ENCODE results near the gene EPS8L2. TPM values are rescaled to one million over a fixed set of nuclear protein-coding genes. Genes with fewer than 3 reads are reported as not detected.

EPS8L2 gene
- total RNA-seq, 1 experiment from 2014 or later: 3.4 TPM

DNA sequence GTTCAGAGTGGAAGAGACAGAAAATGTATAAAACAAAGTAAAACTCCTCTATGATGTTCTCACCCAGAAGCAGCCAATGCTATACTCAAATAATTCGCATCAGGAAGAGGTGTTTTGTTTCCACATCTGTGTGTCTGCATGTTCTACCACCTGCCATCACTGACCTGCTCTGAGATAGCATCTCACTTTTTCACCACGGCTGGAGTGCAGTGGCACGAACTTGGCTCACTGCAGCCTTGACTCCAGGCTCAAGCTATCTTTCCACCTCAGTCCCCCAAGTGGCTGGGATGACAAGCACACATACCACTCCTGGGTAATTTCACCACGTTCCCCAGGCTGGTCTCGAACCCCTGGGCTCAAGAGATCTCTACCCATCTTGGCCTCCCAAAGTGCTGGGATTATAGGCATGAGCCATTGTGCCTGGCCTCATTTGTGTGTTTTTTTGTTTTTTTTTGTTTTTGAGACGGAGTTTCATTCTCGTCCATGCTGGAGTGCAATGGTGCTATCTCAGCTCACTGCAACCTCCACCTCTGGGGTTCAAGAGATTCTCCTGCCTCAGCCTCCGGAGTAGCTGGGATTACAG is 55.6 kb downstream of the EPS8L2 start:
- no peak for DNase-seq (ENCODE audit: low read depth)

- DNase-seq (ENCODE audit: low read depth): peak; percentile 85
Observed at GRCh38 chr11:762421-763072, 56.5 kb downstream of the EPS8L2 start.

DNA sequence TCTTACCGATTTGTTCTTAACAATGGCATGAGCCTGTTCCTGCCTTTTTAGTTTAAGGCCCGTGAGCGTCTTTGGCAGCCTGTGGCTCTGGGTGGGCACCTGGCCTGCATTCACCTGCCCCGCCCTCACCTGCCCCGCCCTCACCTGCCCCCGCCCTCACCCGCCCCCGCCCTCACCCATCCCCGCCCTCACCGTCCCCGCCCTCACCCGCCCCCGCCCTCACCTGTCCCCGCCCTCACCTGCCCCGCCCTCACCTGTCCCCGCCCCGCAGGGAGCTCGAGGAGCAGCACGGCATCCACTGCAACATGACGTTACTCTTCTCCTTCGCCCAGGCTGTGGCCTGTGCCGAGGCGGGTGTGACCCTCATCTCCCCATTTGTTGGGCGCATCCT is 57.0 kb downstream of the EPS8L2 start:
- DNase-seq (ENCODE audit: low read depth): no peak

DNA sequence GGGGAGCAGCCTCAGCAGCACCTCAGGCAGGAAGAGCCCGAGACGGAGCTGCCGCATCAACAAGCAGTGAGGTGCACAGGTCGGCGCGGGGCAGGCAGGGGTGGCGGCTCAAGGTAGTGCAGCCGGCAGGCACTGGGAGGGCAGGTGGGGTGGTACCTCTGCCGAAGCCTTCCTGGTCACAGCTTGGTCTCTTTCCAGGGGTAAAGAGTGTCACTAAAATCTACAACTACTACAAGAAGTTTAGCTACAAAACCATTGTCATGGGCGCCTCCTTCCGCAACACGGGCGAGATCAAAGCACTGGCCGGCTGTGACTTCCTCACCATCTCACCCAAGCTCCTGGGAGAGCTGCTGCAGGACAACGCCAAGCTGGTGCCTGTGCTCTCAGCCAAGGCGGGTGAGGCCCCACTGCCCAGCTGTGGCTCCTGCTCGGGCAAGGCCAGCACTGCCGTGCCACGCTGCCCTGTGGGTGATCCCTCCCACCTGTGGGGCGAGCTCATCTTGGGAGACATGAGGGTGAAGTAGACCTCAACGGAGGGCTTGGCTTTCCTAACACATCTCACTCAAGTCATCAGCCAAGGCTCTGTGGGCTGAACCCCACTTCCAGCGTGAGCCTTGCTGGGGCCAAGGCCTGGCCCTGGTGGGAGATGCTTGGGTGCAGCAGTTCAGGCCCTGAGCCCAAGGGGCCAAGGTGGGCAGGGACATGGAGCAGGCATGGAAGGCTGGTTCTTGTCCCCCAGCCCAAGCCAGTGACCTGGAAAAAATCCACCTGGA is 57.7 kb downstream of the EPS8L2 start:
- no peak for DNase-seq (ENCODE audit: low read depth)

- no peak for DNase-seq (ENCODE audit: low read depth)
Observed at GRCh38 chr11:764322-765024, 58.4 kb downstream of the EPS8L2 start.

DNA sequence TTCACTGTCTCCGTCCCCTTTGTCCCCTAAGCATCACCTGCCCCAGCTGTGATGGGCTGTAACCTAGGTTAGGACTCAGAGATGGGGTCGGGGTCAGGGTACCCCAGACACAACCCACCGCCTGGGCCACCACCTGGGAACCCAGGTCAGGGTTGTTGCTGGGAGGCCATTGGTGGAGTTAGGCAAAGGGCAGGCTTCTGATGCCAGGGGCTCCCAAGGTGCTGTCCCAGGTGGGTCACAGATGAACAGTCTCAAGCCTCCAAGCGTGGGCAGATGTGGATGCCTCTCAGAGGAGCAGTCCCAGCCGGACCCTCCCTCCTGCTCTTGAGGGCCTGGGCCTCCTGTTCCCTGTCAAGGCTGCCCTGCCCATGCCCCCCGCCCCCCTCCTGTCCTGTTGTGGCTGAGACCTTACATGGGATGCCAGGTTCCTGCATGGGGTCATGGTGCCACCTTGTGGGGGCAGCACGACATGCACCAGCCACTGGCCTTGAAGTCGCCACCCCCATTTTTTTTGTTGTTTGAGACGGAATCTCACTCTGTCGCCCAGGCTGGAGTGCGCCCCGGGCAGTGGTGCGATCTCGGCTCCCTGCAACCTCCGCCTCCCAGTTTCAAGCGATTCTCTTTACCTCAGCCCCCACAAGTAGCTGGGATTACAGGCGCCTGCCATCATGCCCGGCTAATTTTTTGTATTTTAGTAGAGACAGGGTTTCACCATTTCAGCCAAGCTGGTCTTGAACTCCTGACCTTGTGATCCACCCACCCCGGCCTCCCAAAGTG is 59.2 kb downstream of the EPS8L2 start:
- DNase-seq (ENCODE audit: low read depth): peak; percentile 37

- no peak for DNase-seq (ENCODE audit: low read depth)
Observed at GRCh38 chr11:765802-766091, 59.7 kb downstream of the EPS8L2 start.

GRCh38 chr11:766106-766935 is 60.3 kb downstream of the EPS8L2 start:
- no peak for DNase-seq (ENCODE audit: low read depth)

DNA sequence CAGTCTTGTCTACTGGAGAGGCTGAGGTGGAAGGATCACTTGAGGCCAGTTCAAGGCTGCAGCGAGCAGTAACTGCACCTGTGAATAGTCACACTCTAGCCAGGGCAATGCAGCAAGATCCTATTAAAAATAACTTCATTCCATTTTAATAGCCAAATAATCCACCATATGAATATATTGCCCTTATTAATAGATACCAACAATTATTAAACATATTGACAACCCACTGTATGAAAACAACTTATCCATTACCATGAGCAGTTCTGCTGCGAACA is 60.8 kb downstream of the EPS8L2 start:
- no peak for DNase-seq (ENCODE audit: low read depth)

DNA sequence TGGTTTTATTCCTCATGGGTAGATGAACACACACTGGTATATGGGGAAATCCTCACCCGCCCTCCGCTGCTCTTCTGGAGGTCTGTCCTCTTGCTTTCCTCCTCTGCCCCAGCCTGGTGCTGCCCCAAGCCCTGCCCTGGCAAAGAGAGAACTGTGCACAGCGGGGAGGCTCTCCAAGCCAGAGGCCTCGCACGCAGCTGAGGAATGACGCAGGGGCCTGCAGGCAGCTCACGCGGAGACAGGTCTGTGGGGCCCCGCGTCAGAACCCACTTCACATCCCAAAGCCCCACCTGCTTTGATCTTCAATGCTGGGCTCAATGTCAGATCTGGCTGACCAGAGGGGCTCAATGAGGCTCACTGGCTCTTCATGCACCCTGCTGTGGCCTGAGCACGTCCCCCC is 61.2 kb downstream of the EPS8L2 start:
- no peak for DNase-seq (ENCODE audit: low read depth)

DNA sequence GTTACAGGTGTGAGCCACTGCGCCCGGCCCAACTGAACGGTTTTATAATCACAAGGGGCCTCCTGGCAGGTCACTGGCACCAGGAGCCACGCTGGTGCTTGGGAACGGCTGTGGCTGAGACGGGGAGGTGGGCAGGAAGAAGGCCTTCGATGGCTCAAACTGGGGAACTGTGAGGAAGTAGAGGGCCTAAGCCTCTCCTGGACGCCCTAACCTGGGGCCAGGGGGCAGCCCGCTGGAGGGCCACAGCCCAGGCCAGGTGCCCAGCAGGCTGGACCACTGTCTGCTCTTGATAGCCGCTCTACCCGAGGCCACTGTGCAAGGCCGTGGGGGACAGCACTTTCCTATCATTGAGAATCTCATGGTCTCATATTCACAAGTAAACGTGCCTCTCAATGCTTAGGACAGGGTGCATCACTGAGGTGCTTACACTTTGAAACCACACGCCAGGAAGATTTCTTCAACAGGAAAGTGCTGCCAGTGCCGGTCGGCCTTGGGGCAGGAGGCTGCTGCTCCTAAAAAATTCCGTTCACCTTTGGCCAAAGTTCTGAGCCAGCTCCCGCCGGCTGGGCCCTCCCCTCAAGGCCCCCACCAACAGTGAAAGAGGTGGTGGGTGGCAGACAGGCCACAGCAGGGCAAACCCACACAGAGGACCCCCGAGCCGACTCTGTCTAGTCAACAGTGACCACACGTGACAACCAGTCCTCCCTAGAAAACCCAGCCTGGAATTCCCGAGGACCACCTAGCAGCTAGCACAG is 64.0 kb downstream of the EPS8L2 start:
- DNase-seq (ENCODE audit: low read depth): no peak

GRCh38 chr11:770642-771616 is 64.9 kb downstream of the EPS8L2 start:
- DNase-seq (ENCODE audit: low read depth): no peak

- no peak for DNase-seq (ENCODE audit: low read depth)
Observed at GRCh38 chr11:771617-772204, 65.7 kb downstream of the EPS8L2 start.

GRCh38 chr11:772429-773390 is 66.7 kb downstream of the EPS8L2 start:
- no peak for DNase-seq (ENCODE audit: low read depth)

DNA sequence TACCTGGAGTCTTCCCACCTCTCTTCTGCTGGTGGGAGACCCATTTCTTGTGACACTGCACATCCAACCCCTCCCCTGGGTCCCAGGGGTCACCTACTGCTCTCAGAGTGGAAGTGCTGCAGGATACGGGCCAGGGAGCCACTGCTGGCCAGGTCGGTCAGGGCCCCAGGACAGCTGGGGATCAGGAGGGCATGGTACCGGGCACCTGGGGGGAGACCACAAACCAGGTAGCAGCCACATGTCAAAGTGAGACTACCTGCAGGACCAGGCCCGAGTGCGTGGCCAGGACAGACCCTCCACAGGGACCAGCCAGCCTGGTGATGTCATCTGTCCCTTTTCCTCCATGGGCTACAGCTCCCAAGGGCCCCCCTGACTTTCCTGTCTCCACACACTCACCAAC is 67.4 kb downstream of the EPS8L2 start:
- no peak for DNase-seq (ENCODE audit: low read depth)

DNA sequence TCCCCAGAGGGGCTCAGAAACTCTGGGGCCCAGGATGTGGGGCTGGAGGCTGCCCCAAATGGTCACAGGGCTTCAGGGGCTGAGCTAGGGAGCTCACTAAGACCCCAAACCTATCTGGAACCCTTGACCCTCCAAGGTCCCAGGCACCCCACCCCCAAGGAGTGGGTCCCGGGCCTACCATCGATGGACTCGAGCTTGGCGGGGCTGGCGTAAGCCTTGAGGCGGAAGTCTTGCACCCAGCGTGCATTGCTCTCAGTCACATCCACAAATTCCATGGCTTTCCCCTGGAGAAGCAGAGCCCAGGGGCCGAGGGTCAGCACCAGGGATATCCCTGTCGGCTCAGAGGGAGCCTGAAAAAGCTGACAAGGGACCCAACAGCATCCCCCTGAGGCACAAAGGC is 67.8 kb downstream of the EPS8L2 start:
- no peak for DNase-seq (ENCODE audit: low read depth)

DNA sequence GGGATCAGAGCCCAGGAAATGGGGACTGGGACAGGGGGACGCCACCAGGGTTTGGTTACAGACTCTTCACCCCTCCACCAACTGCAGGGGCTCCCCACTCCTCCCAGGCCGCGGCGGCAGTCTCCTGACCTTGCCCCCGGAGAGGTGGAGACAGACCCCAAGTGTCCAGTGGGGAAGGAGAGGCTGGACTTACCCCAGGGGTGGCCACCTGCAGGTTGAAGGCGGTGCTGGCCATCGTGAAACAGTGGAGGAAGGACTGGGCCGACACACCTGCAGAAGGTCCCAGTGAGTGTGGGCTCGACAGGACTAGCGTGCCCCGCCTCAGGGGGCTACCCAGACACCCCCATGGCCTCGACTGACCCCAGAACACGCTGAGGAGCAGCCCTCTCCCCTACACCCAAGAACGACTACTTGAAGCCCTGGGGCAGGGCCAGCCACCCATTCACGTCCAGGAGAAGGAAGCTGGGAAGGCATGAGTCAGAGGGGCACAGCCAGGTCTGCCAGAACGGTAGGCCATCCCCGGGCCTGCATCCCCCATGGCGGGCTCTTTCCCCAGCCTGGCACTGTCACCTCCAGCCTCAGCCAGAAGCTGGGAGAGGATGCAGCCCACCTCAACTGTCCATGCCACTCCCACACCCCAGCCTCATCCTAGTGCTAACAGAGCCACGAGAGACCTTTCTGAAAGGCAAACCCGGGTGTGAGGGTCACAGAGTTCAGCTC is 69.0 kb downstream of the EPS8L2 start:
- DNase-seq (ENCODE audit: low read depth): peak; percentile 56

All from RPMI7951 (cell line).